Activated naive CD8-positive, alpha-beta T cell treated with anti-CD3 and anti-CD28 coated beads, Interleukin-2, amount 10 ng/mL, durations not matched to agents 7 days and 5 days (primary cell): ENCODE measurements around the gene RBP3. TPM values are rescaled to one million over a fixed set of nuclear protein-coding genes. Genes with fewer than 3 reads are reported as not detected.

Experiments
- ATAC-seq: fragments of 150-1000 bp; cut with Tn5 transposase; one replicate; pipeline ENCODE4 v1.10.0; 2021; ENCODE audit warnings: low read depth, moderate library complexity
- POLR2A ChIA-PET: fragments of 350-600 bp; sonication (Branson Sonifier 250); formaldehyde crosslinking; loops from one replicate; lab custom pipeline; 2021; ENCODE audit warnings: antibody characterized with exemption; lab: Charles Lee
- DNase-seq: peaks from one replicate; pipeline ENCODE4 v3.0.0; 2021
- H3K27ac Mint-ChIP-seq: one replicate; pipeline ENCODE4 v1.8.0; 2022; ENCODE audit warnings: mild to moderate bottlenecking, mixed read lengths
- H3K27me3 Mint-ChIP-seq: one replicate; pipeline ENCODE4 v1.8.0; 2022; ENCODE audit warnings: mild to moderate bottlenecking, moderate library complexity, mixed read lengths
- H3K36me3 Mint-ChIP-seq: one replicate; pipeline ENCODE4 v1.8.0; 2021; ENCODE audit warnings: mild to moderate bottlenecking, mixed read lengths
- H3K4me1 Mint-ChIP-seq: one replicate; pipeline ENCODE4 v1.8.0; 2021; ENCODE audit warnings: mixed read lengths
- H3K4me3 Mint-ChIP-seq: one replicate; pipeline ENCODE4 v1.8.0; 2022; ENCODE audit warnings: mild to moderate bottlenecking, moderate library complexity, mixed read lengths
- H3K9me3 Mint-ChIP-seq: one replicate; pipeline ENCODE4 v1.8.0; 2021; ENCODE audit warnings: mixed read lengths
- total RNA-seq, 2 experiments: library from RNA; stranded (reverse); gene quantifications; one replicate each; pipeline ENCODE4 v1.2.3, GENCODE V29; 2021

The RBP3 gene
- total RNA-seq, 2 experiments from 2014 or later: not detected

- Mint-ChIP-seq H3K27me3 (no peaks in the 10 kb centered on the region), H3K27ac (no peak overlapping the region), H3K36me3 (no peaks in the 10 kb centered on the region), H3K9me3 (peaks cover 2% of the 10 kb centered on the region), H3K4me3 (no peak overlapping the region), H3K4me1 (no peaks in the 10 kb centered on the region)
- POLR2A ChIA-PET: no interaction called here
- DNase-seq (no peak), ATAC-seq (no peak)
These were observed 14.6 kb upstream of the RBP3 start for GRCh38 chr10:47333532-47333931.

GRCh38 chr10:47334466-47335295 lies 13.5 kb upstream of the RBP3 start:
- POLR2A ChIA-PET: no interaction called here
- Mint-ChIP-seq H3K27ac (no peak overlapping the region), H3K36me3 (no peaks in the 10 kb centered on the region), H3K27me3 (peaks cover 3% of the 10 kb centered on the region), H3K4me3 (no peak overlapping the region), H3K4me1 (no peaks in the 10 kb centered on the region), H3K9me3 (no peaks in the 10 kb centered on the region)
- ATAC-seq: no peak
- no peak for DNase-seq

GRCh38 chr10:47335906-47336305 lies 12.3 kb upstream of the RBP3 start:
- Mint-ChIP-seq H3K27me3 (peaks cover 6% of the 10 kb centered on the region), H3K9me3 (no peaks in the 10 kb centered on the region), H3K36me3 (no peaks in the 10 kb centered on the region), H3K27ac (no peak overlapping the region), H3K4me1 (no peaks in the 10 kb centered on the region), H3K4me3 (no peak overlapping the region)
- no peak for ATAC-seq
- no peak for DNase-seq
- POLR2A ChIA-PET: no interaction called here

- Mint-ChIP-seq H3K9me3 (no peaks in the 10 kb centered on the region), H3K4me3 (no peak overlapping the region), H3K27ac (no peak overlapping the region), H3K4me1 (no peaks in the 10 kb centered on the region), H3K36me3 (no peaks in the 10 kb centered on the region), H3K27me3 (peaks cover 10% of the 10 kb centered on the region)
- ATAC-seq: no peak
- POLR2A ChIA-PET: no interaction called here
- no peak for DNase-seq
These were observed 11.6 kb upstream of the RBP3 start for GRCh38 chr10:47336387-47337134.

- Mint-ChIP-seq H3K4me3 (no peak overlapping the region), H3K27ac (no peak overlapping the region), H3K27me3 (peaks cover 10% of the 10 kb centered on the region), H3K9me3 (no peaks in the 10 kb centered on the region), H3K4me1 (no peaks in the 10 kb centered on the region), H3K36me3 (no peaks in the 10 kb centered on the region)
- DNase-seq: no peak
- POLR2A ChIA-PET: no interaction called here
- no peak for ATAC-seq
These were observed 10.9 kb upstream of the RBP3 start for GRCh38 chr10:47337310-47337709.

GRCh38 chr10:47339186-47339735 lies 8.9 kb upstream of the RBP3 start:
- Mint-ChIP-seq H3K4me1 (no peaks in the 10 kb centered on the region), H3K4me3 (no peak overlapping the region), H3K9me3 (no peaks in the 10 kb centered on the region), H3K27me3 (peaks cover 10% of the 10 kb centered on the region), H3K36me3 (no peaks in the 10 kb centered on the region), H3K27ac (no peak overlapping the region)
- no peak for DNase-seq
- ATAC-seq: no peak
- POLR2A ChIA-PET: no interaction called here

GRCh38 chr10:47339759-47340607 lies 8.2 kb upstream of the RBP3 start:
- H3K9me3 Mint-ChIP-seq: no peaks in the 10 kb centered on the region
- no peak for DNase-seq
- no peak overlapping the region for H3K4me3 Mint-ChIP-seq
- peaks cover 10% of the 10 kb centered on the region for H3K27me3 Mint-ChIP-seq
- H3K36me3 Mint-ChIP-seq: no peaks in the 10 kb centered on the region
- POLR2A ChIA-PET: no interaction called here
- no peaks in the 10 kb centered on the region for H3K4me1 Mint-ChIP-seq
- H3K27ac Mint-ChIP-seq: no peak overlapping the region
- no peak for ATAC-seq

GRCh38 chr10:47340608-47341170 lies 7.5 kb upstream of the RBP3 start:
- no peak for ATAC-seq
- Mint-ChIP-seq H3K4me1 (no peaks in the 10 kb centered on the region), H3K9me3 (no peaks in the 10 kb centered on the region)

GRCh38 chr10:47344996-47345870 lies 2.9 kb upstream of the RBP3 start:
- Mint-ChIP-seq H3K4me1 (no peaks in the 10 kb centered on the region), H3K27ac (no peak overlapping the region), H3K36me3 (no peaks in the 10 kb centered on the region), H3K27me3 (peaks cover 7% of the 10 kb centered on the region), H3K4me3 (no peak overlapping the region), H3K9me3 (no peaks in the 10 kb centered on the region)
- DNase-seq (no peak), ATAC-seq (no peak)
- POLR2A ChIA-PET: no interaction called here

More at GRCh38 chr10:47340608-47341170, 7.5 kb upstream of the RBP3 start:
- Mint-ChIP-seq H3K27ac (no peak overlapping the region), H3K36me3 (no peaks in the 10 kb centered on the region), H3K27me3 (peaks cover 10% of the 10 kb centered on the region), H3K4me3 (no peak overlapping the region)
- POLR2A ChIA-PET: interaction anchor here (0.6 kb wide), 1 partner anchor 22 kb away, joined by 3 read pairs; no protein-coding TSS in a partner anchor
- DNase-seq: peak; percentile 77

GRCh38 chr10:47346581-47347302 lies 1.4 kb upstream of the RBP3 start:
- DNase-seq (no peak), ATAC-seq (no peak)
- Mint-ChIP-seq H3K4me3 (no peak overlapping the region), H3K27me3 (no peaks in the 10 kb centered on the region), H3K36me3 (no peaks in the 10 kb centered on the region), H3K27ac (no peak overlapping the region), H3K9me3 (no peaks in the 10 kb centered on the region), H3K4me1 (no peaks in the 10 kb centered on the region)
- POLR2A ChIA-PET: no interaction called here

- H3K4me1 Mint-ChIP-seq: no peaks in the 10 kb centered on the region
- no peaks in the 10 kb centered on the region for H3K9me3 Mint-ChIP-seq
- DNase-seq (no peak), ATAC-seq (no peak)
- H3K36me3 Mint-ChIP-seq: no peaks in the 10 kb centered on the region
- H3K27me3 Mint-ChIP-seq: no peaks in the 10 kb centered on the region
- POLR2A ChIA-PET: no interaction called here
- no peak overlapping the region for H3K4me3 Mint-ChIP-seq
- H3K27ac Mint-ChIP-seq: no peak overlapping the region
These were observed 874 bp upstream of the RBP3 start for GRCh38 chr10:47347303-47347675.
